PC-9 (cell line): ENCODE results near the gene SAP130.

ENCODE experiments used
- EZH2 ChIP-seq: fragments of 200-600 bp; sonication (generic); IDR thresholded peaks from 2 replicates; pipeline ENCODE4 v1.8.0; 2017; ENCODE audit warnings: antibody characterized with exemption, low read depth
- TF ChIP-seq, protein P1 (sequence below): fragments of 200-600 bp; sonication (generic); conservative IDR thresholded peaks from 2 replicates; pipeline ENCODE4 v1.6.1; 2017; ENCODE audit warnings: mixed run types, antibody characterized with exemption, mild to moderate bottlenecking, moderate library complexity

DNA sequence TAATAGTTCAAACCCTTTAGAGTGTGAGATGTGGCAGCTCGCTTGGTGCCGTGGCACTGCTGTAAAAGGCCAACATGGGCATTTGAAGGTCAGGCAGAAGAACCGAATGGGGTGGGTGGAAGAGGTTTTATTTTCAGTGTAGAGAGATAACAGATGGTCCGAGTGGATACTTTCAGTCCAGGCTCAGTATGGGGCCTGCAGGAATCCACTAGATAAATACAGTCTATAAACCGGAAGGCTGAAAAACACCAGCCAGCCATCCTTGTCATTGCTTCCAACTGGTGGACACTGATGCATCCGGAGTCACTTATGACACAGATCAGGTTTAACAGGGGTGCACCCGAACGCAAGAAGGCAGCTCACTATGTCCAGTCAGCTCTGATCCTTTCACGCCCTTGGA is 86.4 kb downstream of the SAP130 start:
- TF ChIP-seq, protein P1, sequence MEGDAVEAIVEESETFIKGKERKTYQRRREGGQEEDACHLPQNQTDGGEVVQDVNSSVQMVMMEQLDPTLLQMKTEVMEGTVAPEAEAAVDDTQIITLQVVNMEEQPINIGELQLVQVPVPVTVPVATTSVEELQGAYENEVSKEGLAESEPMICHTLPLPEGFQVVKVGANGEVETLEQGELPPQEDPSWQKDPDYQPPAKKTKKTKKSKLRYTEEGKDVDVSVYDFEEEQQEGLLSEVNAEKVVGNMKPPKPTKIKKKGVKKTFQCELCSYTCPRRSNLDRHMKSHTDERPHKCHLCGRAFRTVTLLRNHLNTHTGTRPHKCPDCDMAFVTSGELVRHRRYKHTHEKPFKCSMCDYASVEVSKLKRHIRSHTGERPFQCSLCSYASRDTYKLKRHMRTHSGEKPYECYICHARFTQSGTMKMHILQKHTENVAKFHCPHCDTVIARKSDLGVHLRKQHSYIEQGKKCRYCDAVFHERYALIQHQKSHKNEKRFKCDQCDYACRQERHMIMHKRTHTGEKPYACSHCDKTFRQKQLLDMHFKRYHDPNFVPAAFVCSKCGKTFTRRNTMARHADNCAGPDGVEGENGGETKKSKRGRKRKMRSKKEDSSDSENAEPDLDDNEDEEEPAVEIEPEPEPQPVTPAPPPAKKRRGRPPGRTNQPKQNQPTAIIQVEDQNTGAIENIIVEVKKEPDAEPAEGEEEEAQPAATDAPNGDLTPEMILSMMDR = no peak
- TF ChIP-seq EZH2 = no peak
